GOT3 (cell line): ENCODE measurements around the gene WFDC9.
"Not testable (repeated sequence)": the region's sequence is repeated elsewhere in the genome, so short reads cannot be mapped to it uniquely, and the experiment has no call there.

Source experiments
- DNase-seq: peaks from one replicate; lab custom pipeline; 2025; ENCODE audit warnings: mixed read lengths; lab: John Stamatoyannopoulos, UW

WFDC9 gene

GRCh38 chr20:45592574-45593189 lies 38.4 kb downstream of the WFDC9 start:
- DNase-seq = no peak

GRCh38 chr20:45589725-45590124 lies 41.4 kb downstream of the WFDC9 start:
- no peak for DNase-seq

GRCh38 chr20:45588800-45589199 lies 42.3 kb downstream of the WFDC9 start:
- no peak for DNase-seq

- not testable (repeated sequence) for DNase-seq
Observed at GRCh38 chr20:45585986-45586385, 45.1 kb downstream of the WFDC9 start.

- DNase-seq = not testable (repeated sequence)
Observed at GRCh38 chr20:45584294-45584693, 46.8 kb downstream of the WFDC9 start.

GRCh38 chr20:45583502-45583901 lies 47.6 kb downstream of the WFDC9 start:
- DNase-seq = no peak

GRCh38 chr20:45581702-45582101 lies 49.4 kb downstream of the WFDC9 start:
- no peak for DNase-seq

- DNase-seq = no peak
Observed at GRCh38 chr20:45579184-45579583, 51.9 kb downstream of the WFDC9 start, which contains the start of gene WFDC8. TSS of gene WFDC8 (minus strand) at chr20:45579284. CDS start at chr20:45579247, 37 bp downstream.

- no peak for DNase-seq
Observed at GRCh38 chr20:45578231-45578630, 52.9 kb downstream of the WFDC9 start.

- DNase-seq = no peak
Observed at GRCh38 chr20:45576995-45577394, 54.1 kb downstream of the WFDC9 start.

- no peak for DNase-seq
Observed at GRCh38 chr20:45575931-45576330, 55.2 kb downstream of the WFDC9 start.

GRCh38 chr20:45569650-45570049 lies 61.4 kb downstream of the WFDC9 start:
- DNase-seq = not testable (repeated sequence)

- DNase-seq = no peak
Observed at GRCh38 chr20:45564760-45565276, 66.3 kb downstream of the WFDC9 start.
